Measurements from ENCODE around the gene DUSP2.

The DUSP2 gene

DNA sequence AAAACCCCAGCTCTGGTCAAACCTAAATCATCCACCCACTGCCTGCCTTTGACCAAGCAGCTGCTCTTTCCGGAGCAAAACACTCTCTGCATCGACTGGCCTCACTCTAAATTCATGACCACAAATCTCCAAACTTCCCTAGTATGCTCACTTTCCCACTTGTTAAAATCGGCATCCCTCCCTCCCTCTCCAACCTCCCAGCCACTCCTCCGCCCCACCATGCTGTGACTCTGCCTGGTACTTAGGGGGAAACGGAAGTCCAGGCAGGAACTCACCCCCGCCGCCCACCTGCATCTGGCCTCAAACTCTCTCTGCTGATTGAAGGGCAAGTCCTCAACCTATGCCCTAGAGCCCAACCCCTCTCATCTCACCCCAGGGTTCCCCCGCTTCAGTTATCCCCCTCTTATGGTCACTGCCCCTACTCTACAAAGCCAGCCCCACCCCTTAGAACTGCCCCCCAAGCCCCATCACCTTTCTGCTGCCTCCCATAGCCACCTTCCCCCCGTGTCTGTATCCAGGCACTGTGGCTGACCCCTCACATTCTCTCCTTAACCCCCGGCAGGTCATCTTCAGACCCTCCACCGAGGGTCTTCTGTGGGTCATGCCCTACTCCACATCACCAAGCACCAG, 25.0 kb downstream of the DUSP2 start:
- TF ChIP-seq, protein P1, sequence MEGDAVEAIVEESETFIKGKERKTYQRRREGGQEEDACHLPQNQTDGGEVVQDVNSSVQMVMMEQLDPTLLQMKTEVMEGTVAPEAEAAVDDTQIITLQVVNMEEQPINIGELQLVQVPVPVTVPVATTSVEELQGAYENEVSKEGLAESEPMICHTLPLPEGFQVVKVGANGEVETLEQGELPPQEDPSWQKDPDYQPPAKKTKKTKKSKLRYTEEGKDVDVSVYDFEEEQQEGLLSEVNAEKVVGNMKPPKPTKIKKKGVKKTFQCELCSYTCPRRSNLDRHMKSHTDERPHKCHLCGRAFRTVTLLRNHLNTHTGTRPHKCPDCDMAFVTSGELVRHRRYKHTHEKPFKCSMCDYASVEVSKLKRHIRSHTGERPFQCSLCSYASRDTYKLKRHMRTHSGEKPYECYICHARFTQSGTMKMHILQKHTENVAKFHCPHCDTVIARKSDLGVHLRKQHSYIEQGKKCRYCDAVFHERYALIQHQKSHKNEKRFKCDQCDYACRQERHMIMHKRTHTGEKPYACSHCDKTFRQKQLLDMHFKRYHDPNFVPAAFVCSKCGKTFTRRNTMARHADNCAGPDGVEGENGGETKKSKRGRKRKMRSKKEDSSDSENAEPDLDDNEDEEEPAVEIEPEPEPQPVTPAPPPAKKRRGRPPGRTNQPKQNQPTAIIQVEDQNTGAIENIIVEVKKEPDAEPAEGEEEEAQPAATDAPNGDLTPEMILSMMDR (IDR thresholded peaks at IDR 0.05), result no peak
- no peak for TF ChIP-seq ZFX (IDR thresholded peaks at IDR 0.05; ENCODE audit: borderline replicate concordance)
- no peak overlapping the region for H3K27ac ChIP-seq

DNA sequence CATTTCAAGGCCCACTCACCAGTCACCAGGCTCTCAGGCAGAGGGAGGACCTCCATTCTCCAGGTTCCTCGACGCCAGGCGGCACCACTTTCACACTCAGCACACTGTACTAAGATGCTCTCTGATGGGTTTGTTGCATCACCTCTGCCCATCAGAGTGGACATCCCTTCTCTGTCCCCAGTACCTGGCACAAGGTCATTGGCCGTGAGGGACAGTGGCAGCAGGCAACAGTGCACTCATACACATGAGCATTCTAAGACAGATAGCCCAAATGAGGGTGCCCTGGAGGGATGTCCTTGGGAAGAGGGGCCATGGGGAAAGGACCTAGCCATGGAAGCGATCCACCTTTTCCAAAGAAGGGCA, 25.9 kb downstream of the DUSP2 start:
- TF ChIP-seq, protein P1 (IDR thresholded peaks at IDR 0.05), result no peak
- TF ChIP-seq ZFX (IDR thresholded peaks at IDR 0.05; ENCODE audit: borderline replicate concordance), result no peak
- no peak overlapping the region for H3K27ac ChIP-seq

DNA sequence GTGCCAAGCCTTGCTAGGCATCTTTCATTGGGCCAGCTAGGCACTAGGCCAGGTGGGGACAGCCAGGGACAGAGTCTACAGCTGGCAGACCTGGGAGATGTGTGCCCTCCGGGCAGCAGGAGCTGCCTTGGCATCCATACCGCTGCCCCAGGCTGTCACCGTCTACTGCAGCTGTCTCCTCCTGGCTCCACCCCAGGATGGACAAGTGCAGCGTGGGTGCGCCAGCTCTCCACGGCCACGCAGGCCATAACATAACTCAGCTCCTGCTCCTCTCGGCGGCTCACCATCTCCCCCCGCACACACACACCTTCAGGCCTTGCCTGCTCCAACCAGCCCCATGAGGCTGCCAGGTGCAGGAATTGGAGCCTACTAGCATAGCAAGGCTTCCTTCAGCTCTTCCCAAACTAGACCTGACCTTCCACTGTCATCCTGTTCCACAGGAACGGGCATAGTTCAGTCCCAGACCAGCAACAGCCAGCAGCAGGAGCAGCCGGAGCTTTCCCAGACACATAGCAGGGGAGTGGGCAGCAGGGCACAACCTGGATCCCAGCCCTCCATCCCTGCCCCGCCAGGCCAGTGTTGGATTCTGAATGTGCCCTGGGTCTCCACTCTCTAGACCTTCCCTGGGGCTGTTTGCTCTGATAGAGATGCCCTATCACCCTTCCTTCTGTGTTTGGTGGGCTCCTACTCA, 26.4 kb downstream of the DUSP2 start:
- TF ChIP-seq, protein P1 (IDR thresholded peaks at IDR 0.05), result no peak
- no peak for TF ChIP-seq ZFX (IDR thresholded peaks at IDR 0.05; ENCODE audit: borderline replicate concordance)
- no peak overlapping the region for H3K27ac ChIP-seq

DNA sequence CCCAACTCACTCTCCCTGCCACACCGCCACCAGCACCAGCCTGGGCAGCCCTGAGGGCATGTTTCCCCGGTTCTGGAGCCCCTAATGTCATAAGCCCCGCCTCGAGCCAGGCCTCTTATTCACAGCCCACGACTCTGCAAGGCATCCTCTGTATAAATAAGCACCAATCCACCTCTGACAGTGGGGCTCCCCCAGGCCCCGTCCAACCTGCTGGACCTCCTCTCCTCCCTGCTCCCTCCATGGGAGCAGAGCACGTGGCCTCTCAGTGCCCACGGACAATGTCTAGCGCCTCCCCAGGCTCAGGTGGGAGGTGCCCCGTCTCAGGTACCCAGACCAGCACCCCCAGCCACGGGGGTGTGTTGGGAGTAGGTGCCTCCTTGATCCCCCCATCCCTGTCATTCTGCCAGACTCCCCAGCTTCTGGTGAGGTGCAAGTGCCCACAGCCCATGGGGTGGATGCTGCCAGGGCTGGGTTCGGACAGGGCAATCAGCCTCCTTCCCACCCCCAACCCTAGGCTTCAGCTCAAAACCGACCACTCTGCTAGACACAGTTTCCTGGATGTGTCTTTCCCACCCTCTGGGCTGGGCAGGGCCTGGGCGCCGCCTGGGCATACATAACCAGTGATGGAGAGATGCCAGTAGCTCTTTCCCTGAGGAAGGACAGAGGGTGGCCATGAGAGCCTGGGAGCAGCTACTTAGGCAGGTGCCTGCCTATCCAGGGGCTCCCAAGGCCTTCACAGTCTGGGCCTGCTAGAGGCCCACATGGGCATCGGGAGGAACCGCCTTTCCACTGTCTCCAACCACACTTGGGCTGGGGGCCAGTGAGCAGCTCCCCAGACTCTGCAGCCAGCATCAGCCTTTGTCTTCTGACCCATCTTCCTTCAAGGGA, 27.3 kb downstream of the DUSP2 start:
- no peak overlapping the region for H3K27ac ChIP-seq
- TF ChIP-seq, protein P1 (IDR thresholded peaks at IDR 0.05), result no peak

DNA sequence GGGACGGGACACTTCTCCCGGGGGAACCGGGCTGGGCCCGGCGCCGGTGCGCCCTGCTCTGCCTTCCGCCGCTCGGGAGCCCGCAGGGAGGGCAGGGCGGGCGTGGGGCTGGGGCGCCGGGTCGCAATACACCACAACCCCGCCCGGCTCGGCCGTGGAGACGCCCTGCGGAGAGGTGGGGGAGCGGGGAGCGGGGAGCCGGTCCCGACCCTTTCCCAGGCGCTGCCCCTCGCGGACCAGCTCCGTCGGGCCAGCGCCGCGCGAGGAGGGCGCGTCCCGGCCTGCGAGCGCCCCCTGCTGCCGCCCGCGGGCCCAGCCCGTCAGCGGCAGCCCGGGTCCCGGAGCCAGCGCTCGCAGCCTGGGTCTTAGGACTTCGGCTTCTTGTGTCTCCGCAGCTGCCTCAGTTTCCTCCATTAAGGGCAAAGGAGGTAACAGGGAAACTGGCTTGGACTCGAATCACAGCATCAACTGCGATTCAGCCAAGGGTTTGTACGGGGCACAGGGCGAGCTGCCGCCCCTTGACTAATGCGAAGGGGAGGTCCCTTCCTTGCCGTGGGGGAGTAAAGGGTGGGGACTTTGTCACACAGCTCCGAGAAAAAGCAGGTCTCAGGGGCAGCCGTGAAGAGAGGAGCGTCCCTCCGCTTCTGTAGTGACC, 28.2 kb downstream of the DUSP2 start:
- no peak for TF ChIP-seq ZFX (IDR thresholded peaks at IDR 0.05; ENCODE audit: borderline replicate concordance)
- TF ChIP-seq, protein P1 (IDR thresholded peaks at IDR 0.05), result peak; percentile 96
- H3K27ac ChIP-seq, result no peak overlapping the region

DNA sequence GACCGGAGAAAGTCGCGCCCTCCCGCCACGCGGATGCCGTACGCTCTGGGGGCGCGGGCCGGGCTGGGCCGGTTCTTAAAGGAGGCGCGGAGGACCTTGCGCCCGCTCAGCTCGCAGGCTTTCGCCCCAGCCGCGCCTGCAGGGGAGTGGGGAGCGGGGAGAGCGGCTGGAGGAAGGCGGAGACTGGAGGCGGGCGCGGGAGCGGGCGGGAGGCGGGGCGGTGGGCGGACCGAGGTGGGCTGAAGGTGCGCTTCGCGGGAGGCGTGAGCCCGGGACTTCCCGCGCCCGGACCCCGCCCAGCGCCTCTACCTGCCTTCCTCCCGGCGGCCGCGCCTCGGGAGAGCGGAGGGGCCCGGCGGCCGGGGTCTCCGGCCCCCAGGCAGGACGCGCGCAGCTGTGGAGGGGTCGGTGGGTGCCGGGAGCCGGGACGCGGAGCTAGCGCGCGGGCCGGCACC, 28.8 kb downstream of the DUSP2 start, which contains the start of gene ADRA2B:
ADRA2B (minus strand) TSS at position 148 of the 455 bp plus-strand sequence. CDS start 422 bp downstream, outside the sequence.
- H3K27ac ChIP-seq, result no peak within 1 kb of the TSS
- TF ChIP-seq, protein P1 (IDR thresholded peaks at IDR 0.05), result no peak
- TF ChIP-seq ZFX (IDR thresholded peaks at IDR 0.05; ENCODE audit: borderline replicate concordance), result no peak
